ENCODE data around the gene EDN1.

DNA sequence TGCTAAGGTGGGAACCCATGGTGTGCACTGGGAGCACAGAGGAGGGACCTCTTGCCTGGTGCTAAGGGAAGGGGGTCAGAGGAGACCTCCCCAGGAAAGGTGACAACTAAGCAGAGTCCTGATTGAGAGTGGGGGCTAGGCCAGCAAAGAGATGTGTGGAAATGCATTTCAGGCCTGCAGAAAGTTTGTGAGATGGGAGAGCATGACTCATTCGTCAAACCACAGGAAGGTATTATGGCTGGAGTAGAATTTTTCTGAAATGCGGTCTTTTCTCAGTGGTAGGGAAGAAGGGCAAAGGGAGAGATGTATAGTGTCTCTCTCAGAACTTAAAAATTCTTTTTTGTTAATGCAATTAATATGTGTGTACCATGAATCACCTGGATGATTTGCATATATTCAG is 23.6 kb upstream of the EDN1 start:
- TF ChIP-seq, protein P1, sequence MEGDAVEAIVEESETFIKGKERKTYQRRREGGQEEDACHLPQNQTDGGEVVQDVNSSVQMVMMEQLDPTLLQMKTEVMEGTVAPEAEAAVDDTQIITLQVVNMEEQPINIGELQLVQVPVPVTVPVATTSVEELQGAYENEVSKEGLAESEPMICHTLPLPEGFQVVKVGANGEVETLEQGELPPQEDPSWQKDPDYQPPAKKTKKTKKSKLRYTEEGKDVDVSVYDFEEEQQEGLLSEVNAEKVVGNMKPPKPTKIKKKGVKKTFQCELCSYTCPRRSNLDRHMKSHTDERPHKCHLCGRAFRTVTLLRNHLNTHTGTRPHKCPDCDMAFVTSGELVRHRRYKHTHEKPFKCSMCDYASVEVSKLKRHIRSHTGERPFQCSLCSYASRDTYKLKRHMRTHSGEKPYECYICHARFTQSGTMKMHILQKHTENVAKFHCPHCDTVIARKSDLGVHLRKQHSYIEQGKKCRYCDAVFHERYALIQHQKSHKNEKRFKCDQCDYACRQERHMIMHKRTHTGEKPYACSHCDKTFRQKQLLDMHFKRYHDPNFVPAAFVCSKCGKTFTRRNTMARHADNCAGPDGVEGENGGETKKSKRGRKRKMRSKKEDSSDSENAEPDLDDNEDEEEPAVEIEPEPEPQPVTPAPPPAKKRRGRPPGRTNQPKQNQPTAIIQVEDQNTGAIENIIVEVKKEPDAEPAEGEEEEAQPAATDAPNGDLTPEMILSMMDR (IDR thresholded peaks at IDR 0.05): no peak
- TF ChIP-seq POLR2A (IDR thresholded peaks at IDR 0.05): no peak

Measured in testis (tissue), 2 donors.